GM23338 (cell line): Measurements from ENCODE around the gene FIP1L1. TPM values are rescaled to one million over a fixed set of nuclear protein-coding genes. Genes with fewer than 3 reads are reported as not detected.

Experiments
- ATAC-seq: fragments of 200-7000 bp; cut with Tn5 transposase; 3 replicates; pipeline ENCODE4 v1.9.1; 2020
- DNase-seq: peaks from one replicate; pipeline ENCODE4 v3.0.0-alpha.2; 2015; ENCODE audit warnings: low spot score
- H2AFZ ChIP-seq: fragments of 200-600 bp; sonication (generic); 2 replicates; pipeline ENCODE4 v1.8.0; 2016; ENCODE audit warnings: antibody characterized with exemption, mild to moderate bottlenecking, moderate library complexity
- H3F3A ChIP-seq: fragments of 200-600 bp; sonication (generic); replicated peaks from 2 replicates; pipeline ENCODE4 v1.8.0; 2017; ENCODE audit warnings: antibody characterized with exemption, mixed run types, low read depth
- H3K27ac ChIP-seq: fragments of 200-600 bp; sonication (generic); 2 replicates; pipeline ENCODE4 v1.6.1; 2016; ENCODE audit warnings: low read depth
- H3K27me3 ChIP-seq: fragments of 200-600 bp; sonication (generic); 2 replicates; pipeline ENCODE4 v1.8.0; 2016; ENCODE audit warnings: mild to moderate bottlenecking, mixed run types, moderate library complexity; ENCODE audit not compliant: insufficient read depth
- H3K36me3 ChIP-seq: fragments of 200-600 bp; sonication (generic); 2 replicates; pipeline ENCODE4 v1.8.0; 2016; ENCODE audit warnings: mild to moderate bottlenecking; ENCODE audit not compliant: insufficient read depth
- H3K4me1 ChIP-seq: fragments of 200-600 bp; sonication (generic); 2 replicates; pipeline ENCODE4 v1.8.0; 2016; ENCODE audit warnings: mild to moderate bottlenecking, moderate library complexity; ENCODE audit not compliant: insufficient read depth
- H3K4me2 ChIP-seq: fragments of 200-600 bp; sonication (generic); 2 replicates; pipeline ENCODE4 v1.7.1; 2017; ENCODE audit warnings: mixed run types
- H3K4me3 ChIP-seq: fragments of 200-600 bp; sonication (generic); 2 replicates; pipeline ENCODE4 v1.6.1; 2016; ENCODE audit warnings: mixed run types
- H3K79me2 ChIP-seq: fragments of 200-600 bp; sonication (generic); replicated peaks from 2 replicates; pipeline ENCODE4 v1.8.0; 2017; ENCODE audit warnings: mild to moderate bottlenecking; ENCODE audit not compliant: insufficient read depth
- H3K9me2 ChIP-seq: fragments of 200-600 bp; sonication (generic); 2 replicates; pipeline ENCODE4 v1.8.0; 2017; ENCODE audit not compliant: insufficient read depth
- H4K20me1 ChIP-seq: fragments of 200-600 bp; sonication (generic); replicated peaks from 2 replicates; pipeline ENCODE4 v1.8.0; 2017; ENCODE audit warnings: mild to moderate bottlenecking; ENCODE audit not compliant: insufficient read depth
- H3K27ac Mint-ChIP-seq: 2 replicates; pipeline ENCODE4 v1.8.0; 2020; ENCODE audit warnings: inconsistent platforms, mild to moderate bottlenecking, moderate library complexity, mixed read lengths
- H3K27me3 Mint-ChIP-seq: 3 replicates; pipeline ENCODE4 v1.8.0; 2022; ENCODE audit warnings: low read depth, mild to moderate bottlenecking, moderate library complexity, mixed read lengths, inconsistent platforms; ENCODE audit not compliant: insufficient read depth, poor library complexity
- H3K36me3 Mint-ChIP-seq: 3 replicates; pipeline ENCODE4 v1.8.0; 2021; ENCODE audit warnings: low read depth, mild to moderate bottlenecking, inconsistent platforms, moderate library complexity, mixed read lengths
- H3K4me1 Mint-ChIP-seq: 3 replicates; pipeline ENCODE4 v1.8.0; 2020; ENCODE audit warnings: mild to moderate bottlenecking, inconsistent platforms, mixed read lengths
- H3K4me3 Mint-ChIP-seq: 3 replicates; pipeline ENCODE4 v1.8.0; 2021; ENCODE audit warnings: moderate library complexity, mild to moderate bottlenecking, inconsistent platforms, mixed read lengths
- H3K9me3 Mint-ChIP-seq: 3 replicates; pipeline ENCODE4 v1.8.0; 2020; ENCODE audit warnings: moderate library complexity, mild to moderate bottlenecking, inconsistent platforms, mixed read lengths
- CREB1 ChIP-seq: fragments of 250-450 bp; sonication (Bioruptor Pico); IDR thresholded peaks from 2 replicates; pipeline ENCODE4 v1.5.0; 2020; ENCODE audit warnings: low read depth, mild to moderate bottlenecking, moderate library complexity
- ETS1 ChIP-seq: IDR thresholded peaks from 2 replicates; pipeline ENCODE4 v1.6.1; 2016; ENCODE audit warnings: antibody characterized with exemption
- EZH2 ChIP-seq: fragments of 200-600 bp; sonication (generic); IDR thresholded peaks from one replicate; pipeline ENCODE4 v1.8.0; 2017; ENCODE audit warnings: antibody characterized with exemption, mild to moderate bottlenecking, low read depth; ENCODE audit not compliant: unreplicated experiment
- JUNB ChIP-seq: IDR thresholded peaks from one replicate; pipeline ENCODE4 v1.6.1; 2016; ENCODE audit warnings: antibody characterized with exemption; ENCODE audit not compliant: unreplicated experiment
- NANOG ChIP-seq: IDR thresholded peaks from 2 replicates; pipeline ENCODE4 v1.6.1; 2016; ENCODE audit warnings: antibody characterized with exemption, borderline replicate concordance
- POLR2AphosphoS5 ChIP-seq: IDR thresholded peaks from 2 replicates; pipeline ENCODE4 v1.6.1; 2016; ENCODE audit warnings: antibody characterized with exemption, low read depth
- STAT1 ChIP-seq: IDR thresholded peaks from one replicate; pipeline ENCODE4 v1.6.1; 2016; ENCODE audit warnings: antibody characterized with exemption; ENCODE audit not compliant: unreplicated experiment
- ZNF114 ChIP-seq: fragments of 250-450 bp; sonication (Bioruptor Pico); IDR thresholded peaks from 2 replicates; pipeline ENCODE4 v1.5.0; 2020; ENCODE audit warnings: mild to moderate bottlenecking, moderate library complexity
- polyA plus RNA-seq: library from polyadenylated mRNA; unstranded; fragments of >200 nt; fragmentation: Nextera tagmentation; extraction: Ambion mirVana; gene quantifications from 2 replicates; pipeline ENCODE4 v1.2.1, GENCODE V29; 2016
- total RNA-seq: library from RNA; depleted of rRNA; stranded (reverse); fragments of >200 nt; shearing (Covaris generic); gene quantifications from 2 replicates; pipeline ENCODE4 v1.2.3, GENCODE V29; 2014
- TF ChIP-seq, protein P1 (sequence below): fragments of 250-450 bp; sonication (Bioruptor Pico); IDR thresholded peaks from 2 replicates; pipeline ENCODE4 v1.5.0; 2020; ENCODE audit warnings: mild to moderate bottlenecking, moderate library complexity
- TF ChIP-seq, protein P2 (sequence below), 2 experiments: fragments of 200-600 bp in 1 of 2; sonication (generic) in 1 of 2; conservative IDR thresholded peaks; 2 replicates each; pipeline versions ENCODE4 v1.5.1 to v1.6.1; 2016 to 2017; ENCODE audit warnings: antibody characterized with exemption in 2 of 2, low read depth in 2 of 2, mild to moderate bottlenecking in 2 of 2, moderate library complexity in 1 of 2

The FIP1L1 gene
- total and polyA plus RNA-seq, 2 experiments from 2014 or later, result 43.3 to 54.0 TPM

DNA sequence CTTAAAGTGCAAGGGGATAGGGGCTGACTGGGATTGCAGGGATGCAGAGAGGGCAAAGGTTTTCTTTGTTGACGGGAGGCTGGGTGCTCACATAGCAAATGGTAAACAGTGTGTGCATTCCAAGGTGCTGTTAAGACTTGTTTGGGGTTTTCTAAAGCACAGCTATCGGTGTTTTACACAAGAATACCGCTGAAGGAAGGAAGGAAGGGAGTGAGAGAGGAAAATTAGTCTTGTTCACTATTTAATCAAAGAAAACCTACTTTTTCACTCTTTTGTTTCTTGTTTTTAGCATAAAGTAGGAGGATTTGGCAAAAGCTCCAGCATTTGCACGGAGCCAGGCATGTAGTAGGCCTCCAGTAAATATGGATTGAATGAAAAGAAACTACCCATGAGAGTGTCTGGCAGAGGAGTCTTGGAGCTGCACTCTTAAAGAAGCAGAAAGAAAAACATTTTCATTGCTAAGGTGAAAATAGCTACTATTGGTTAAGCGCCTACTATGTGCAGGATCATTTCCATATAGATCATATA lies 99.7 kb downstream of the FIP1L1 start:
- ATAC-seq (peak; percentile 95), DNase-seq (peak; percentile 82)
- H3K36me3 Mint-ChIP-seq, result peaks cover 17% of the 10 kb centered on the region
- Histone ChIP-seq H3K4me1 (peaks cover 60% of the 10 kb centered on the region), H3F3A (no peaks in the 10 kb centered on the region), H3K9me2 (0 out of 2 replicates have a peak, but pooled peaks cover 2% of the 10 kb centered on the region), H3K36me3 (no peaks in the 10 kb centered on the region), H3K4me3 (peak overlapping the region; percentile 24), H3K27ac (peak overlapping the region; percentile 96), H3K27me3 (no peaks in the 10 kb centered on the region), H2AFZ (no peak overlapping the region), H3K4me2 (peak overlapping the region; percentile 30), H4K20me1 (no peaks in the 10 kb centered on the region), H3K79me2 (no peaks in the 10 kb centered on the region; the same call in 1 of the 2 replicates)
- no peak for TF ChIP-seq CREB1 (CRISPR knock-in tag)
- no peak for TF ChIP-seq ETS1
- TF ChIP-seq STAT1, result no peak
- TF ChIP-seq JUNB, result no peak
- peak; percentile 27; the same call in 1 of the 2 replicates for TF ChIP-seq POLR2AphosphoS5
- TF ChIP-seq, protein P1, sequence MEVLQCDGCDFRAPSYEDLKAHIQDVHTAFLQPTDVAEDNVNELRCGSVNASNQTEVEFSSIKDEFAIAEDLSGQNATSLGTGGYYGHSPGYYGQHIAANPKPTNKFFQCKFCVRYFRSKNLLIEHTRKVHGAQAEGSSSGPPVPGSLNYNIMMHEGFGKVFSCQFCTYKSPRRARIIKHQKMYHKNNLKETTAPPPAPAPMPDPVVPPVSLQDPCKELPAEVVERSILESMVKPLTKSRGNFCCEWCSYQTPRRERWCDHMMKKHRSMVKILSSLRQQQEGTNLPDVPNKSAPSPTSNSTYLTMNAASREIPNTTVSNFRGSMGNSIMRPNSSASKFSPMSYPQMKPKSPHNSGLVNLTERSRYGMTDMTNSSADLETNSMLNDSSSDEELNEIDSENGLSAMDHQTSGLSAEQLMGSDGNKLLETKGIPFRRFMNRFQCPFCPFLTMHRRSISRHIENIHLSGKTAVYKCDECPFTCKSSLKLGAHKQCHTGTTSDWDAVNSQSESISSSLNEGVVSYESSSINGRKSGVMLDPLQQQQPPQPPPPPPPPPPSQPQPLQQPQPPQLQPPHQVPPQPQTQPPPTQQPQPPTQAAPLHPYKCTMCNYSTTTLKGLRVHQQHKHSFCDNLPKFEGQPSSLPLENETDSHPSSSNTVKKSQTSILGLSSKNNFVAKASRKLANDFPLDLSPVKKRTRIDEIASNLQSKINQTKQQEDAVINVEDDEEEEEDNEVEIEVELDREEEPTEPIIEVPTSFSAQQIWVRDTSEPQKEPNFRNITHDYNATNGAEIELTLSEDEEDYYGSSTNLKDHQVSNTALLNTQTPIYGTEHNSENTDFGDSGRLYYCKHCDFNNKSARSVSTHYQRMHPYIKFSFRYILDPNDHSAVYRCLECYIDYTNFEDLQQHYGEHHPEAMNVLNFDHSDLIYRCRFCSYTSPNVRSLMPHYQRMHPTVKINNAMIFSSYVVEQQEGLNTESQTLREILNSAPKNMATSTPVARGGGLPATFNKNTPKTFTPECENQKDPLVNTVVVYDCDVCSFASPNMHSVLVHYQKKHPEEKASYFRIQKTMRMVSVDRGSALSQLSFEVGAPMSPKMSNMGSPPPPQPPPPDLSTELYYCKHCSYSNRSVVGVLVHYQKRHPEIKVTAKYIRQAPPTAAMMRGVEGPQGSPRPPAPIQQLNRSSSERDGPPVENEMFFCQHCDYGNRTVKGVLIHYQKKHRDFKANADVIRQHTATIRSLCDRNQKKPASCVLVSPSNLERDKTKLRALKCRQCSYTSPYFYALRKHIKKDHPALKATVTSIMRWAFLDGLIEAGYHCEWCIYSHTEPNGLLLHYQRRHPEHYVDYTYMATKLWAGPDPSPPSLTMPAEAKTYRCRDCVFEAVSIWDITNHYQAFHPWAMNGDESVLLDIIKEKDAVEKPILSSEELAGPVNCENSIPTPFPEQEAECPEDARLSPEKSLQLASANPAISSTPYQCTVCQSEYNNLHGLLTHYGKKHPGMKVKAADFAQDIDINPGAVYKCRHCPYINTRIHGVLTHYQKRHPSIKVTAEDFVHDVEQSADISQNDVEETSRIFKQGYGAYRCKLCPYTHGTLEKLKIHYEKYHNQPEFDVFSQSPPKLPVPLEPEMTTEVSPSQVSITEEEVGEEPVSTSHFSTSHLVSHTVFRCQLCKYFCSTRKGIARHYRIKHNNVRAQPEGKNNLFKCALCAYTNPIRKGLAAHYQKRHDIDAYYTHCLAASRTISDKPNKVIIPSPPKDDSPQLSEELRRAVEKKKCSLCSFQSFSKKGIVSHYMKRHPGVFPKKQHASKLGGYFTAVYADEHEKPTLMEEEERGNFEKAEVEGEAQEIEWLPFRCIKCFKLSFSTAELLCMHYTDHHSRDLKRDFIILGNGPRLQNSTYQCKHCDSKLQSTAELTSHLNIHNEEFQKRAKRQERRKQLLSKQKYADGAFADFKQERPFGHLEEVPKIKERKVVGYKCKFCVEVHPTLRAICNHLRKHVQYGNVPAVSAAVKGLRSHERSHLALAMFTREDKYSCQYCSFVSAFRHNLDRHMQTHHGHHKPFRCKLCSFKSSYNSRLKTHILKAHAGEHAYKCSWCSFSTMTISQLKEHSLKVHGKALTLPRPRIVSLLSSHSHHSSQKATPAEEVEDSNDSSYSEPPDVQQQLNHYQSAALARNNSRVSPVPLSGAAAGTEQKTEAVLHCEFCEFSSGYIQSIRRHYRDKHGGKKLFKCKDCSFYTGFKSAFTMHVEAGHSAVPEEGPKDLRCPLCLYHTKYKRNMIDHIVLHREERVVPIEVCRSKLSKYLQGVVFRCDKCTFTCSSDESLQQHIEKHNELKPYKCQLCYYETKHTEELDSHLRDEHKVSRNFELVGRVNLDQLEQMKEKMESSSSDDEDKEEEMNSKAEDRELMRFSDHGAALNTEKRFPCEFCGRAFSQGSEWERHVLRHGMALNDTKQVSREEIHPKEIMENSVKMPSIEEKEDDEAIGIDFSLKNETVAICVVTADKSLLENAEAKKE, result 0 out of 2 replicates have a peak, but pooled peaks have one; percentile 28
- TF ChIP-seq NANOG, result no peak
- TF ChIP-seq EZH2, result no peak
- TF ChIP-seq, protein P2, sequence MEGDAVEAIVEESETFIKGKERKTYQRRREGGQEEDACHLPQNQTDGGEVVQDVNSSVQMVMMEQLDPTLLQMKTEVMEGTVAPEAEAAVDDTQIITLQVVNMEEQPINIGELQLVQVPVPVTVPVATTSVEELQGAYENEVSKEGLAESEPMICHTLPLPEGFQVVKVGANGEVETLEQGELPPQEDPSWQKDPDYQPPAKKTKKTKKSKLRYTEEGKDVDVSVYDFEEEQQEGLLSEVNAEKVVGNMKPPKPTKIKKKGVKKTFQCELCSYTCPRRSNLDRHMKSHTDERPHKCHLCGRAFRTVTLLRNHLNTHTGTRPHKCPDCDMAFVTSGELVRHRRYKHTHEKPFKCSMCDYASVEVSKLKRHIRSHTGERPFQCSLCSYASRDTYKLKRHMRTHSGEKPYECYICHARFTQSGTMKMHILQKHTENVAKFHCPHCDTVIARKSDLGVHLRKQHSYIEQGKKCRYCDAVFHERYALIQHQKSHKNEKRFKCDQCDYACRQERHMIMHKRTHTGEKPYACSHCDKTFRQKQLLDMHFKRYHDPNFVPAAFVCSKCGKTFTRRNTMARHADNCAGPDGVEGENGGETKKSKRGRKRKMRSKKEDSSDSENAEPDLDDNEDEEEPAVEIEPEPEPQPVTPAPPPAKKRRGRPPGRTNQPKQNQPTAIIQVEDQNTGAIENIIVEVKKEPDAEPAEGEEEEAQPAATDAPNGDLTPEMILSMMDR (conservative IDR thresholded peaks at IDR 0.05; ENCODE audit: low read depth in 2 of 2), result no peak
- TF ChIP-seq ZNF114 (CRISPR knock-in tag), result no peak
- peaks cover 2% of the 10 kb centered on the region; the same call in 2 of the 3 replicates for H3K9me3 Mint-ChIP-seq
- H3K27me3 Mint-ChIP-seq, result no peaks in the 10 kb centered on the region
- peak overlapping the region; percentile 91 for H3K27ac Mint-ChIP-seq
- H3K4me1 Mint-ChIP-seq, result peaks cover 49% of the 10 kb centered on the region
- H3K4me3 Mint-ChIP-seq, result peak overlapping the region; percentile 39
